HEK293 (cell line): ENCODE results near the gene ING5.
"Not testable (repeated sequence)": the region's sequence is repeated elsewhere in the genome, so short reads cannot be mapped to it uniquely, and the experiment has no call there.

Experiments used
- CTCF ChIA-PET: fragments of 350-600 bp; formaldehyde crosslinking; extraction: SDS; loops from one replicate; lab custom pipeline; 2021; ENCODE audit warnings: antibody characterized with exemption; lab: Yijun Ruan, JAX
- POLR2A ChIA-PET: fragments of 300-600 bp; formaldehyde crosslinking; extraction: SDS; loops from one replicate; lab custom pipeline; 2020; ENCODE audit warnings: antibody characterized with exemption, inconsistent platforms; lab: Yijun Ruan, JAX
- H3K27ac ChIP-seq: fragments of 200-500 bp; sonication (Bioruptor generic); 2 replicates; pipeline ENCODE4 v1.5.1; 2014; ENCODE audit warnings: low read depth, low read length, control low read depth, inconsistent platforms; ENCODE audit errors: extremely low read depth
- H3K36me3 ChIP-seq, 2 experiments: fragments of 200-500 bp in 1 of 2; sonication (Bioruptor generic) in 1 of 2; 1 replicate in 1 of 2; 2 replicates in 1 of 2; pipeline ENCODE4 v1.5.1; 2014 to 2017; ENCODE audit warnings: inconsistent platforms in 2 of 2, low read length in 2 of 2; ENCODE audit not compliant: control insufficient read depth in 2 of 2, insufficient read depth in 1 of 2
- H3K4me1 ChIP-seq: fragments of 200-500 bp; sonication (Bioruptor generic); 2 replicates; pipeline ENCODE4 v1.5.1; 2014; ENCODE audit warnings: mild to moderate bottlenecking, low read length, inconsistent platforms; ENCODE audit not compliant: control insufficient read depth, insufficient read depth
- H3K4me3 ChIP-seq: 2 replicates; pipeline ENCODE4 v1.5.1; 2011; ENCODE audit warnings: low read depth, mild to moderate bottlenecking, control low read depth, low read length, moderate library complexity
- H3K9me3 ChIP-seq: fragments of 200-500 bp; sonication (Bioruptor generic); 2 replicates; pipeline ENCODE4 v1.5.1; 2014; ENCODE audit warnings: low read depth, low read length, inconsistent platforms; ENCODE audit not compliant: control insufficient read depth, insufficient read depth
- GLI4 ChIP-seq: fragments of 450-650 bp; formaldehyde crosslinking; IDR thresholded peaks from 2 replicates; pipeline ENCODE4 v1.5.1; 2016; ENCODE audit warnings: missing biosample characterization, missing genetic modification characterization
- KLF10 ChIP-seq: fragments of 450-650 bp; IDR thresholded peaks from 2 replicates; pipeline ENCODE4 v1.5.1; 2018; ENCODE audit warnings: missing biosample characterization, mild to moderate bottlenecking, missing genetic modification characterization
- SCRT2 ChIP-seq: fragments of 450-650 bp; formaldehyde crosslinking; IDR thresholded peaks from 2 replicates; pipeline ENCODE4 v1.5.1; 2016; ENCODE audit warnings: missing biosample characterization, missing genetic modification characterization
- SP2 ChIP-seq: fragments of 450-650 bp; formaldehyde crosslinking; IDR thresholded peaks from 2 replicates; pipeline ENCODE4 v1.5.1; 2016; ENCODE audit warnings: missing biosample characterization, missing genetic modification characterization
- ZFHX2 ChIP-seq: fragments of 450-650 bp; formaldehyde crosslinking; conservative IDR thresholded peaks from 2 replicates; pipeline ENCODE4 v1.5.1; 2016; ENCODE audit warnings: missing biosample characterization, missing genetic modification characterization
- ZNF133 ChIP-seq: fragments of 450-650 bp; formaldehyde crosslinking; IDR thresholded peaks from 2 replicates; pipeline ENCODE4 v1.5.1; 2016; ENCODE audit warnings: missing biosample characterization, missing genetic modification characterization
- ZNF184 ChIP-seq: fragments of 450-650 bp; IDR thresholded peaks from 2 replicates; pipeline ENCODE4 v1.5.1; 2018; ENCODE audit warnings: missing biosample characterization, mild to moderate bottlenecking, missing genetic modification characterization
- ZNF223 ChIP-seq: fragments of 450-650 bp; formaldehyde crosslinking; IDR thresholded peaks from 2 replicates; pipeline ENCODE4 v1.5.1; 2016; ENCODE audit warnings: missing biosample characterization, missing genetic modification characterization
- ZNF366 ChIP-seq: fragments of 450-650 bp; formaldehyde crosslinking; conservative IDR thresholded peaks from 2 replicates; pipeline ENCODE4 v1.5.1; 2016; ENCODE audit warnings: missing biosample characterization, missing genetic modification characterization
- ZNF623 ChIP-seq: fragments of 450-650 bp; formaldehyde crosslinking; IDR thresholded peaks from 2 replicates; pipeline ENCODE4 v1.5.1; 2016; ENCODE audit warnings: missing biosample characterization, missing genetic modification characterization
- ZNF626 ChIP-seq: fragments of 450-650 bp; sonication (Bioruptor Pico); formaldehyde crosslinking; IDR thresholded peaks from 2 replicates; pipeline ENCODE4 v1.5.1; 2018; ENCODE audit warnings: missing biosample characterization, missing genetic modification characterization, inconsistent platforms
- ZNF654 ChIP-seq: fragments of 450-650 bp; formaldehyde crosslinking; IDR thresholded peaks from 2 replicates; pipeline ENCODE4 v1.5.1; 2016; ENCODE audit warnings: low read depth, missing biosample characterization, missing genetic modification characterization
- ZXDB ChIP-seq: fragments of 450-650 bp; formaldehyde crosslinking; IDR thresholded peaks from 2 replicates; pipeline ENCODE4 v1.5.1; 2016; ENCODE audit warnings: missing biosample characterization, missing genetic modification characterization
- TF ChIP-seq, protein P1 (sequence below): fragments of 450-650 bp; formaldehyde crosslinking; IDR thresholded peaks from 2 replicates; pipeline ENCODE4; 2016; ENCODE audit warnings: missing biosample characterization, missing genetic modification characterization
- TF ChIP-seq, protein P2 (sequence below): fragments of 450-650 bp; formaldehyde crosslinking; IDR thresholded peaks from 2 replicates; pipeline ENCODE4 v1.5.1; 2016; ENCODE audit warnings: missing biosample characterization, missing genetic modification characterization
- TF ChIP-seq, protein P3 (sequence below): fragments of 450-650 bp; formaldehyde crosslinking; conservative IDR thresholded peaks from 2 replicates; pipeline ENCODE4 v1.5.1; 2016; ENCODE audit warnings: low read depth, missing biosample characterization, missing genetic modification characterization
- TF ChIP-seq, protein P4 (sequence below): fragments of 450-650 bp; formaldehyde crosslinking; IDR thresholded peaks from 2 replicates; pipeline ENCODE4 v1.5.1; 2016; ENCODE audit warnings: missing biosample characterization, missing genetic modification characterization

Gene ING5

DNA sequence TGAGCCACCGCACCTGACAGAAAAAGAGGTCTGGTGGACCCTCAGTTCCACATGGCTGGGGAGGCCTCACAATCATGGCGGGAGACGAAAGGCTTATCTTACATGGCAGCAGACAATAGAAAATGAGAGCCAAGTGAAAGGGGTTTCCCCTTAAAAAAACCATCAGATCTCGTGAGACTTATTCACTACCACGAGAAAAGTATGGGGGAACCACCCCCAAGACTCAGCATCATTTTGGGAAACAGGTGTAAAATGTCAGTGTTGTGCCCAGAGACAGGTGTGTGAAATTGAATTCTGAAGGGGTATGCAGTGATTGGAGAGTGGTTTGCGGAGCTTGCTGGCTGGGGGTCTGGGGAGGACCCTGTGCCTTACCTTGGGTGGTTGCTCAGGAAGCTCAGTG lies 28.0 kb downstream of the ING5 start (continued):
- TF ChIP-seq ZNF366 (tag by site-specific recombination): no peak
- no peak for TF ChIP-seq SP2 (tag by site-specific recombination)

DNA sequence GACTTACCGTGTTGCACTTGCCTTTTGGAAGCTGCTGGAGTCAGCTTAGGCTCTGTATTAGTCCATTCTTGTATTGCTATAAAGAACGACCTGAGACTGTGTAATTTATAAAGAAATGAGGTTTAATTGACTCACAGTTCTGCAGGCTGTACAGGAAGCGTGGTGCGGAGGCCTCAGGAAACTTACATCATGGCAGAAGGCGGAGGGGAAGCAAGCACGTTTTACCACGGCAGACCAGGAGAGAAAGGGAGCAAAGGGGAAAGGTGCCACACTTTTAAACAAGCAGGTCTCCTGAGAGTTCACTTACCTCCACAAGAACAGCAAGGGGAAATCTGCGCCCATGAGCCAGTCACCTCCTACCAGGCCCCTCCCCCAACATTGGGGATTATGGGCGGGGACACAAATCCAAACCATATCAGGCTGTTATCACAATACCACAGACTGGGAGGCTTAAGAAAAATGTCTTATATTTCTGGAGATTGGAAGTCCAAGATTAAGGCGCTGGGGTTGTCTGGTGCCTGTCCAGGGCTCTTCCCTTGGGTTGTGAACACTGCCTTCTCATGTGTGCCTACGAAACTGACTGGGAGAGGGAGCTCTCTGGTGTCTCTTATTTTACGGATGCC lies 28.9 kb downstream of the ING5 start:
- CTCF ChIA-PET: interaction anchor here (1.1 to 1.7 kb wide), 2 partner anchors 29 to 148 kb away, joined by 3 to 4 read pairs; partner anchors contain the start of gene ING5
- Histone ChIP-seq H3K4me3 (no peak overlapping the region), H3K9me3 (no peaks in the 10 kb centered on the region), H3K36me3 (peaks cover 0 to 10% of the 10 kb centered on the region in 2 experiments; a peak in 2 of 3 replicates), H3K27ac (no peak overlapping the region), H3K4me1 (no peaks in the 10 kb centered on the region)
- TF ChIP-seq ZXDB (tag by site-specific recombination): no peak
- TF ChIP-seq, protein P1, sequence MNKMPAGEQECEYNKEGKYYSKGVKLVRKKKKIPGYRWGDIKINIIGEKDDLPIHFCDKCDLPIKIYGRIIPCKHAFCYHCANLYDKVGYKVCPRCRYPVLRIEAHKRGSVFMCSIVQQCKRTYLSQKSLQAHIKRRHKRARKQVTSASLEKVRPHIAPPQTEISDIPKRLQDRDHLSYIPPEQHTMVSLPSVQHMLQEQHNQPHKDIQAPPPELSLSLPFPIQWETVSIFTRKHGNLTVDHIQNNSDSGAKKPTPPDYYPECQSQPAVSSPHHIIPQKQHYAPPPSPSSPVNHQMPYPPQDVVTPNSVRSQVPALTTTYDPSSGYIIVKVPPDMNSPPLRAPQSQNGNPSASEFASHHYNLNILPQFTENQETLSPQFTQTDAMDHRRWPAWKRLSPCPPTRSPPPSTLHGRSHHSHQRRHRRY: no peak
- TF ChIP-seq, protein P2, sequence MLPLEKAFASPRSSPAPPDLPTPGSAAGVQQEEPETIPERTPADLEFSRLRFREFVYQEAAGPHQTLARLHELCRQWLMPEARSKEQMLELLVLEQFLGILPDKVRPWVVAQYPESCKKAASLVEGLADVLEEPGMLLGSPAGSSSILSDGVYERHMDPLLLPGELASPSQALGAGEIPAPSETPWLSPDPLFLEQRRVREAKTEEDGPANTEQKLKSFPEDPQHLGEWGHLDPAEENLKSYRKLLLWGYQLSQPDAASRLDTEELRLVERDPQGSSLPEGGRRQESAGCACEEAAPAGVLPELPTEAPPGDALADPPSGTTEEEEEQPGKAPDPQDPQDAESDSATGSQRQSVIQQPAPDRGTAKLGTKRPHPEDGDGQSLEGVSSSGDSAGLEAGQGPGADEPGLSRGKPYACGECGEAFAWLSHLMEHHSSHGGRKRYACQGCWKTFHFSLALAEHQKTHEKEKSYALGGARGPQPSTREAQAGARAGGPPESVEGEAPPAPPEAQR: no peak
- TF ChIP-seq, protein P3, sequence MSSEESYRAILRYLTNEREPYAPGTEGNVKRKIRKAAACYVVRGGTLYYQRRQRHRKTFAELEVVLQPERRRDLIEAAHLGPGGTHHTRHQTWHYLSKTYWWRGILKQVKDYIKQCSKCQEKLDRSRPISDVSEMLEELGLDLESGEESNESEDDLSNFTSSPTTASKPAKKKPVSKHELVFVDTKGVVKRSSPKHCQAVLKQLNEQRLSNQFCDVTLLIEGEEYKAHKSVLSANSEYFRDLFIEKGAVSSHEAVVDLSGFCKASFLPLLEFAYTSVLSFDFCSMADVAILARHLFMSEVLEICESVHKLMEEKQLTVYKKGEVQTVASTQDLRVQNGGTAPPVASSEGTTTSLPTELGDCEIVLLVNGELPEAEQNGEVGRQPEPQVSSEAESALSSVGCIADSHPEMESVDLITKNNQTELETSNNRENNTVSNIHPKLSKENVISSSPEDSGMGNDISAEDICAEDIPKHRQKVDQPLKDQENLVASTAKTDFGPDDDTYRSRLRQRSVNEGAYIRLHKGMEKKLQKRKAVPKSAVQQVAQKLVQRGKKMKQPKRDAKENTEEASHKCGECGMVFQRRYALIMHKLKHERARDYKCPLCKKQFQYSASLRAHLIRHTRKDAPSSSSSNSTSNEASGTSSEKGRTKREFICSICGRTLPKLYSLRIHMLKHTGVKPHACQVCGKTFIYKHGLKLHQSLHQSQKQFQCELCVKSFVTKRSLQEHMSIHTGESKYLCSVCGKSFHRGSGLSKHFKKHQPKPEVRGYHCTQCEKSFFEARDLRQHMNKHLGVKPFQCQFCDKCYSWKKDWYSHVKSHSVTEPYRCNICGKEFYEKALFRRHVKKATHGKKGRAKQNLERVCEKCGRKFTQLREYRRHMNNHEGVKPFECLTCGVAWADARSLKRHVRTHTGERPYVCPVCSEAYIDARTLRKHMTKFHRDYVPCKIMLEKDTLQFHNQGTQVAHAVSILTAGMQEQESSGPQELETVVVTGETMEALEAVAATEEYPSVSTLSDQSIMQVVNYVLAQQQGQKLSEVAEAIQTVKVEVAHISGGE (tag by site-specific recombination): no peak
- TF ChIP-seq ZNF184 (tag by site-specific recombination): no peak
- no peak for TF ChIP-seq GLI4
- no peak for TF ChIP-seq SCRT2 (tag by site-specific recombination)
- TF ChIP-seq ZNF626 (tag by site-specific recombination): no peak
- no peak for TF ChIP-seq ZNF223 (tag by site-specific recombination)
- no peak for TF ChIP-seq ZNF623 (tag by site-specific recombination)
- no peak for TF ChIP-seq ZNF133 (tag by site-specific recombination)
- TF ChIP-seq ZFHX2 (tag by site-specific recombination): no peak
- TF ChIP-seq KLF10 (tag by site-specific recombination): no peak
- POLR2A ChIA-PET: interaction anchor here (0.6 to 1.5 kb wide), 3 partner anchors 26 to 114 kb away, joined by 3 to 6 read pairs (median 3); partner anchors contain the start of gene ING5

DNA sequence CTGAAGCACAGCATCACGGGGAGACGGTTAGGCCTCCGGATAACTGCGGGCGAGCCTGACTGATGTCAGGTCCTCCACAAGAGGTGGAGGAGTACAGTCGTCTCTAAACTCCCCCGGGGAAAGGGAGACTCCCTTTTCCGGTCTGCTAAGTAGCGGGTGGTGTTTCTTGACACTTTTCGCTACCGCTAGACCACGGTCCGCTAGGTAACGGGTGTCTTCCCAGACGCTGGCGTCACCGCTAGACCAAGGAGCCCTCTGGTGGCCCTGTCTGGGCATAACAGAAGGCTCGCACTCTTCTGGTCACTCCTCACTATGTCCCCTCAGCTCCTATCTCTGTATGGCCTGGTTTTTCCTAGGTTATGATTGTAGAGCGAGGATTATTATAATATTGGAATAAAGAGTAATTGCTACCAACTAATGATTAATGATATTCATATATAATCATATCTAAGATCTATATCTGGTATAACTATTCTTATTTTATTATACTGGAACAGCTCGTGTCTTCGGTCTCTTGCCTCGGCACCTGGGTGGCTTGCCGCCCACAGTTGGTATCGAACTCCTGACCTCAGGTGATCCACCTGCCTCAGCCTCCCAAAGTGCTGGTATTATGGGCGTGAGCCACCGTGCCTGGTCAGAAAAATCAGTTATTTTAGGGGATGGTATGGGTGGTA lies 30.8 kb downstream of the ING5 start:
- H3K4me3 ChIP-seq, H3K4me1 ChIP-seq, H3K9me3 ChIP-seq, H3K36me3 ChIP-seq, H3K27ac ChIP-seq: not testable (repeated sequence)
- ChIA-PET POLR2A (interaction anchor here (1.5 kb wide), 1 partner anchor 30 kb away, joined by 6 read pairs; the partner anchor contains the start of gene ING5), CTCF (interaction anchor here (0.6 to 1.5 kb wide), 3 partner anchors 8 to 135 kb away, joined by 3 to 4 read pairs (median 3); no protein-coding TSS in a partner anchor)
- TF ChIP-seq, protein P4, sequence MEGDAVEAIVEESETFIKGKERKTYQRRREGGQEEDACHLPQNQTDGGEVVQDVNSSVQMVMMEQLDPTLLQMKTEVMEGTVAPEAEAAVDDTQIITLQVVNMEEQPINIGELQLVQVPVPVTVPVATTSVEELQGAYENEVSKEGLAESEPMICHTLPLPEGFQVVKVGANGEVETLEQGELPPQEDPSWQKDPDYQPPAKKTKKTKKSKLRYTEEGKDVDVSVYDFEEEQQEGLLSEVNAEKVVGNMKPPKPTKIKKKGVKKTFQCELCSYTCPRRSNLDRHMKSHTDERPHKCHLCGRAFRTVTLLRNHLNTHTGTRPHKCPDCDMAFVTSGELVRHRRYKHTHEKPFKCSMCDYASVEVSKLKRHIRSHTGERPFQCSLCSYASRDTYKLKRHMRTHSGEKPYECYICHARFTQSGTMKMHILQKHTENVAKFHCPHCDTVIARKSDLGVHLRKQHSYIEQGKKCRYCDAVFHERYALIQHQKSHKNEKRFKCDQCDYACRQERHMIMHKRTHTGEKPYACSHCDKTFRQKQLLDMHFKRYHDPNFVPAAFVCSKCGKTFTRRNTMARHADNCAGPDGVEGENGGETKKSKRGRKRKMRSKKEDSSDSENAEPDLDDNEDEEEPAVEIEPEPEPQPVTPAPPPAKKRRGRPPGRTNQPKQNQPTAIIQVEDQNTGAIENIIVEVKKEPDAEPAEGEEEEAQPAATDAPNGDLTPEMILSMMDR (tag by site-specific recombination): 0 out of 2 replicates have a peak, but pooled peaks have one; percentile 11
- peak; percentile 35 for TF ChIP-seq ZNF654 (tag by site-specific recombination)
